NCI-H82 treated with DMSO at 0.1 percent for 48 hours (cell line): ENCODE measurements around the gene IRF1.

Source experiments
- DNase-seq: peaks from one replicate; lab custom pipeline; 2025; ENCODE audit not compliant: unreplicated experiment; lab: John Stamatoyannopoulos, UW

Gene IRF1

GRCh38 chr5:132462856-132463745, 27.5 kb downstream of the IRF1 start:
- DNase-seq, result no peak

DNA sequence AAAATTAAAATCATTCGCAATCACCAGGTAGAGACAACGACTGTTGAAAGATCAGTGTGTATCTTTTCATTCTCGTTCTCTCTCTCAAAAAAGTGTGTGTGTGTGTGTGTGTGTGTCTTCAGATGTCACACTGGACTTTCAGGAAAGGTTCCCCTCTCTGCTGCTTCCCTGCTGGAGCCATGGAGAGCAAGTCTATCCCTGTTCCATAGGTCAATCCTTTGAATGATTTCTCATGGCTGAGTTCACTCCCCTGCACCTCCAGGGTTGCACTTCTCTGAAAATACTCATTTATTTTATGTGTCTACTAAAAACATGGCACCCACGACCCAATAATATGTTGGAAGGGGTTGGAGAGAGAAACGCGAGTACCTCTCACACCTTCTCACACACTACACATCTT, 28.2 kb downstream of the IRF1 start:
- DNase-seq, result no peak

DNA sequence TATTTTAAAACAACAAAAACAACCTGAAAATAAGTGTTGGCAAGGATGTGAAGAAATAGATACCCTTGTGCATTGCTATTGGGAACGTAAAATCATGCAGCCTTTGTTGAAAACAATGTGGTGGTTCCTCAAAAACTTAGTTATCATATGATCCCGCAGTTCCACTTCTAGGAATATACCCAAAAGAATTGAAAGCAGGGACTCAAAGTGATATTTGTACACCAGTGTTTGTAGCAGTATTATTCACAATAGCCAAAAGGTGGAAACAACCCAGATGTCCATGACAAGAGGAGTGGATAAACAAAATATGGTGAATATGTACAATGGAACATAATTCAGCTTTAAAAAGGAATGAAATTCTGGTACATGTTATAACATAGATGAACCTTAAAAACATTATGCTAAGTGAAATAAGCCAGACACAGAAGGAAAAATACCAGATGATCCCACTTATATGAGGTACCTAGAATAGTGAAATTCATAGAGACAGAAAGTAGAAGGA, 29.0 kb downstream of the IRF1 start:
- DNase-seq, result no peak

- DNase-seq, result no peak
Measured at GRCh38 chr5:132460846-132461568, 29.6 kb downstream of the IRF1 start.

- DNase-seq, result no peak
Measured at GRCh38 chr5:132459983-132460838, 30.4 kb downstream of the IRF1 start.

DNA sequence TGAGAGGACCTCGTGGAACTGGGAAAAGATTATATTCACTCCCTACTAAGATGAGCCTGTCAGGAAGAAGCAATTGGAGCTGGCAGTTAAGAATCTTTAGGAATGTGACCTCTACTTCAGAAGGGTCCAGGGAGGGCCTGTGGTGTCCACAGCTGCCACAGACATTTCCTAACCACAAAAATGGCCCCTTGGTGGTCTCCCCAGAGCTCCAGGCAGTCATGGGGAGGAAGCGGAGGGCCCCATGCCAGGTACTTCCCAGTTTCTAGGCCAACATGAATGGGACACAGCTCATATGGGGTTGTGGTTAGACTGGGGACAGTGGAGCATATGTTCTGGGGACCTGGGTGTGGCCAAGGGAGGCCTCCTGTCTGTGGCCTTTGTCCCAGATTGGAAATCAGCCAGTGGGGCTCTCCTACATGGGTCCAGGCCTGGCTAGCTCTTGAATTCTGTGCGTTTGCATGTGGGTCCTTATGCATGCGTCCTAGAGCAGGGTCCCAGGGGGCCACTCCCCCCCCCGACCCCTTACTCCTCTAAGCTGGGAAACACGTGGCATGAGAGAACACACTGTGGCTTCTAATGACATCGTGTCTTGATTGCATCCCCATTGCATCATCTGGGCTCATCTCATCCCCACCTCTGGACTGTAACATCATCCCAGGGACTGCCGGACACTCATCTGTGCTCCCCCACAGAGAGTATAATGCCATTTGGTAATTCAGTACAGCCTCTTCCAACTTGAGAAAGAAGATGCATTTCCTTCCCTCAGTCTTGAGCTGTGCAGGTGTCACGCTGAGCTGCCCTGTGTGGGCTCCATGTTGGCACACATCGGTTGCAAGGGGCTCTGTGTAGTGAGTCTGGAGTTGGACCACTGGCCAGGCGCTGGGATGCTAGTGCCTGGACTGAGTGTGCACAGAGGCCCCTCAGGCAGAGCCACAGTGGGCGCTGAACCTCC, 31.3 kb downstream of the IRF1 start:
- no peak for DNase-seq

DNA sequence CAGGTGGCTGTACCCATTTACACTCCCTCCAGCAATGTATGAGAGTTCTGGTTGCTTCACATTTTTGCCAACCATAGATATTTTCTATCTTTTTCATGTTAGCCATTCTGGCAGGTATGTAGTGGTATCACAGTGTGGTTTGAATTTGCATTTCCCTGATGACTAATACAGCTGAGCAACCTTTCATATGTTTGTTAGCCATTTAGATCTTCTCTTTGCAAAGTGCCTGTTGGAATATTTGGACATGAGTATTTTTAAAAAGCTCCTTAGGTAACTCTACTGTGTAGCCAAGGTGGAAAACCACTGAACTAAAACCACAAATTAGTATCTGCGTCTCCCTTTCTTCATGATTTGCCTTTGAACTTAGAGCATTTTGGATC, 31.9 kb downstream of the IRF1 start:
- DNase-seq, result no peak

DNA sequence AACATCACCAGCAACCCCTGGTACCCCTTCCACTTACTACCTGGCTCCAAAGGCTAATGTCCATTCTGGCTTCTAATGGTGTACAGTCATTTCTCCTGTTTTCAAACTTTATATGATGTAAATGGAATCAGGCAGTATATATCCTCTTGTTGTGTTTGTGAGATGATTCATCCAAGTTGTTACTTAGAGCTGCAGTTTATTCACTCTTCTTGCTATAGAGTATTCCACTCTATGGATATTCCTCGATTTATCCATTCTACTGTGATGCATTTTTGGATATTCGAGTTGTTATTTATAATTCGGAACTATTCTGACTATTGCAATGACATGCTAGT, 32.4 kb downstream of the IRF1 start:
- DNase-seq, result no peak

- DNase-seq, result no peak
Measured at GRCh38 chr5:132457371-132458225, 33.0 kb downstream of the IRF1 start.

- no peak for DNase-seq
Measured at GRCh38 chr5:132456987-132457361, 33.6 kb downstream of the IRF1 start.

DNA sequence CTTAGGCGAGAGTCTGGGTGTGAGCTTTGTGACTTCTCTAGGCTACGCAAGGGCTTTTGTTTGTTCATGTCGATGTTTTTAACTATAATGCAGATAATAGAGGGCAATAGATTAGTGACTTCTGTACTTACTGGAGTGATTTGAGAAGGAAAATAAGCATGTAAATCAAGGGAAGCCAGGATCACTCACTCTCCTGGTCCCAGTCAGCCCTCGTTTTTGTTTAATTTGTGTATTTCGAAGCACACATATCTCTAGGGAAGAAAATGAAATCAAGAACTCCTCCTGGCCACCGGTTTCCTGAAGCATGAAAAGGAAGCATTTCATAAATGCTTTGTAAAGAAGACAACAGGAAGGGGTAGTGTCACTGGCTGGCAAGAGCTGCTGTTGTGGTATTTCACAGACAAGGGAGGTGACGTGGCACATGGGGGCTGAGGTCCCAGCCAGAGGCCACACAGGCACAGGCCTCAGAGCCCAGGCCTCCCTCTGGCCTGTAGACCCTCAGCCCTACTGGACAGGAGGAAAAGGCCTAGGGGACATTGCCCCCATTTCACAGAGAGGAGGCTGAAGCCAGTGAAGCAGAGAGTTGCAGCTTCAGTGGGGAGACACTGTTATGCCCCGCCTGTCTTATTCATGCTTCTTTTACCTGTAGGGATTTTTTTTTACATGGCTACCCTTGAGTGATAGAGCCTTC, 34.1 kb downstream of the IRF1 start:
- DNase-seq, result no peak

DNA sequence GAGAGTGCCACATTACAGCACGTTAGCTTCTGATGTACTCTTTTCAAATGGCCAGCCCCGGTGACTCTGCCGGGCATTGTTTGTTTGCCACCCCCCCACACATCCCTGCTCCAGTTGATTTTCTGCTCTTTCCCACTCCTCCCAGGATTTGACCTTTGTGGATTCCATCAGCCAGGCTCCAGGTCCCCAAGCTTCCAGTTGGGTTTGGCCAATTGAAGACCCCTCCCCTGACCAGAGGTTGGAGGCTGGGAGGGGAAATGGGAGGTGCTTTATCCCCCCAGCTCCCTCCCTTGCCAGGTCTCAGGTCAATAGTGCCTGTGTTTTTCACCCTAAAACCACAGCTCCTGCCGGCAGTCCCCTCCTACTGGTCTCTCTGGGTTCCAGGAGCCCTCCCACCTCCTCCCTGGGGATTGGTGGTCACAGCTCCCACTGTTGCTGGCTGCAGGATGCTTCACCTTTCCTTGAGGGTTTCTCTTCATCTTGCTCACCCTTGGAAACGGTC, 34.9 kb downstream of the IRF1 start:
- DNase-seq, result no peak

GRCh38 chr5:132454361-132454760, 36.2 kb downstream of the IRF1 start:
- no peak for DNase-seq

DNA sequence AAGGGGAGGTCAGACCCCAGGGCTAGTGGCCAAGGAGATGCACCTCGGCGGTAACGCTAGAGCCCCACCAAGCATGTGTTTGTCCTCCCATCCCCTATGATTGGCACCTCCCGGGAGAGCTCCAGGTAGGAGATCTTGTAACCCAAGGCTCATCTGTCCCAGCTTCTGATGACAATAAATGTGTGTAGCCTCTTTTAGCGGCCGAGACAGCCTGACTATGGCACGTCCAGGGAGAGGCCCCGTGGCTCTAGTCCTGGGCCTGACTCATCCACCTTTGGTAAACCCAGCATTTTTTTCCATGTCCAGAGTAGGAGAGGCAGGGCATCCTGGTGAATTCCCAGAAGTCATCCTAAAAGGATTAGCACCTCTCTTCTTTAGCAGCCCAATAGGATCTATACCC, 39.2 kb downstream of the IRF1 start:
- no peak for DNase-seq

DNA sequence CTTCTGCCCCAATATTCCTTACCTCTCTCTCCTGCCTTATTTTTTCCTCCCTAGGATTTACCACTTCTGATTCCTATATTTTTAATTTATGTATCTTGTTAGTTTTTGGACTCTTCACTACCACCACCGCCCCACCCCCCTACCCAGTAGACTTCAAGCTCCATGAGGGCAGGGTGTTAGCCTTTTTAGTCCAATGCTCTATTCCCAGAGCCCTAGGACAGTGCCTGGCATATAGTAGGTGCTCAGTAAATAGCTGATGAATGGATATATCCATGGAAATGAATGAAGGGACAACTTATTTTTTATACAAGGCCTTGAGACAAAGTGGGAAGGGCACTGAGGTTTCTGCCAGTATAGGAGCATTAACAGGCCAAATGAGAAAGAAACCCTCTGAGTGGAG, 41.5 kb downstream of the IRF1 start:
- no peak for DNase-seq

DNA sequence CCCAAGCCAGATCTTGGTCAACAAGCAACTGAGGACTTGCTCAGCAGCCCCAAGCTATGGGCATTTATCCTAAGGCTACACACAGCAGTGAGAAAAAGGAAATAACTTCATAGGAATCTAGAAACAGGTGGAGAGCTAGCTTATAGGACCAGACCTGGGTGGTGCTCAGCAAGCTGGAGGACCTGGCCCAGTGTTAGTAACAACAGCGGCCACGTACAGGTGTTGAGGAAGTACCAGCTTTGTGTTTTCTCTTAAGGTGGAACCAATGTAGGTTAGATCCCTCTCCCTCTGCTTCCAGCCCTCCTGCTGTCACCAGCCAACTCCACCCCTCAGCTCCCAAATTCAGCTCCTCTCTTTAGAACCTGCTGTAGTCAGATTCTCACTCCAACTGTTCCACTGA, 43.4 kb downstream of the IRF1 start:
- DNase-seq, result no peak

GRCh38 chr5:132446621-132447020, 44.0 kb downstream of the IRF1 start:
- DNase-seq, result no peak

- no peak for DNase-seq
Measured at GRCh38 chr5:132445930-132446329, 44.6 kb downstream of the IRF1 start.

- DNase-seq, result no peak
Measured at GRCh38 chr5:132445640-132445923, 45.0 kb downstream of the IRF1 start.
